Fibroblast of lung (primary cell): ENCODE measurements around the gene LHFPL6. TPM values are rescaled to one million over a fixed set of nuclear protein-coding genes. Genes with fewer than 3 reads are reported as not detected.

ENCODE experiments used
- DNase-seq, 2 donors: peaks; one replicate each; pipeline versions ENCODE4 v3.0.0 to v3.0.0-alpha.2; 2010; ENCODE audit warnings: low read depth in 2 of 2
- H2AFZ ChIP-seq: 2 replicates; pipeline ENCODE4 v1.5.1; 2012; ENCODE audit warnings: low read length, control low read depth, inconsistent platforms
- H3K27ac ChIP-seq: 2 replicates; pipeline ENCODE4 v1.5.1; 2011; ENCODE audit warnings: low read length, control low read depth; ENCODE audit not compliant: insufficient read depth
- H3K27me3 ChIP-seq: 2 replicates; pipeline ENCODE4 v1.5.1; 2011; ENCODE audit warnings: mild to moderate bottlenecking, low read length; ENCODE audit not compliant: control insufficient read depth, insufficient read depth
- H3K36me3 ChIP-seq: 2 replicates; pipeline ENCODE4 v1.5.1; 2011; ENCODE audit warnings: low read length; ENCODE audit not compliant: control insufficient read depth, insufficient read depth
- H3K4me1 ChIP-seq: 2 replicates; pipeline ENCODE4 v1.5.1; 2011; ENCODE audit warnings: low read length; ENCODE audit not compliant: control insufficient read depth, insufficient read depth; ENCODE audit errors: extremely low read depth
- H3K4me2 ChIP-seq: 2 replicates; pipeline ENCODE4 v1.5.1; 2011; ENCODE audit warnings: low read length, control low read depth; ENCODE audit not compliant: insufficient read depth; ENCODE audit errors: extremely low read depth
- H3K4me3 ChIP-seq, 4 experiments: fragments of 200-600 bp in 1 of 4; sonication (generic) in 1 of 4; replicated peaks in 1 of 4; 2 replicates each; pipeline ENCODE4 v1.5.1; 2011 to 2016; ENCODE audit warnings: low read length in 4 of 4, low read depth in 3 of 4, mild to moderate bottlenecking in 3 of 4, control low read depth in 2 of 4, inconsistent platforms in 1 of 4, mixed read lengths in 1 of 4; ENCODE audit not compliant: insufficient read depth in 1 of 4; ENCODE audit errors: control extremely low read depth in 1 of 4
- H3K79me2 ChIP-seq: 2 replicates; pipeline ENCODE4 v1.5.1; 2012; ENCODE audit warnings: mild to moderate bottlenecking, low read length, inconsistent platforms; ENCODE audit not compliant: control insufficient read depth, insufficient read depth
- H3K9ac ChIP-seq: 2 replicates; pipeline ENCODE4 v1.5.1; 2011; ENCODE audit warnings: mild to moderate bottlenecking, low read length, control low read depth; ENCODE audit not compliant: insufficient read depth
- H3K9me3 ChIP-seq: 2 replicates; pipeline ENCODE4 v1.5.1; 2012; ENCODE audit warnings: low read depth, low read length; ENCODE audit not compliant: control insufficient read depth, insufficient read depth
- H4K20me1 ChIP-seq: 2 replicates; pipeline ENCODE4 v1.5.1; 2011; ENCODE audit warnings: low read length; ENCODE audit not compliant: control insufficient read depth, insufficient read depth; ENCODE audit errors: extremely low read depth
- EZH2 ChIP-seq: IDR thresholded peaks from 2 replicates; pipeline ENCODE4 v1.5.1; 2012; ENCODE audit warnings: low read length, control low read depth, mild to moderate bottlenecking; ENCODE audit errors: missing control alignments
- polyA plus RNA-seq, 2 donors: library from polyadenylated mRNA; depleted of rRNA in 1 of 2; stranded (reverse) in 1 of 2; unstranded in 1 of 2; fragments of >200 nt; gene quantifications; 2 replicates each; pipeline ENCODE4 v1.2.1, GENCODE V29; 2011 to 2012; ENCODE audit warnings: missing spikeins in 1 of 2
- total RNA-seq: library from RNA; depleted of rRNA; stranded (reverse); fragments of >200 nt; gene quantifications from 2 replicates; pipeline ENCODE4 v1.2.1, GENCODE V29; 2014
- TF ChIP-seq, protein P1 (sequence below), 2 donors: IDR thresholded peaks in 1 of 2; conservative IDR thresholded peaks in 1 of 2; 1 replicate in 1 of 2; 2 replicates in 1 of 2; pipeline ENCODE4 v1.5.1; 2011 to 2012; ENCODE audit warnings: low read length in 2 of 2, control low read depth in 1 of 2, inconsistent platforms in 1 of 2, low read depth in 1 of 2, mild to moderate bottlenecking in 1 of 2

Gene LHFPL6
- total and polyA plus RNA-seq, 2 donors (not counting 1 experiment from before 2014, with no cell fraction given) = 42.4 to 86.8 TPM

- no peaks in the 10 kb centered on the region for H3K9me3 ChIP-seq
- H3K79me2 ChIP-seq = no peaks in the 10 kb centered on the region
- TF ChIP-seq, protein P1, sequence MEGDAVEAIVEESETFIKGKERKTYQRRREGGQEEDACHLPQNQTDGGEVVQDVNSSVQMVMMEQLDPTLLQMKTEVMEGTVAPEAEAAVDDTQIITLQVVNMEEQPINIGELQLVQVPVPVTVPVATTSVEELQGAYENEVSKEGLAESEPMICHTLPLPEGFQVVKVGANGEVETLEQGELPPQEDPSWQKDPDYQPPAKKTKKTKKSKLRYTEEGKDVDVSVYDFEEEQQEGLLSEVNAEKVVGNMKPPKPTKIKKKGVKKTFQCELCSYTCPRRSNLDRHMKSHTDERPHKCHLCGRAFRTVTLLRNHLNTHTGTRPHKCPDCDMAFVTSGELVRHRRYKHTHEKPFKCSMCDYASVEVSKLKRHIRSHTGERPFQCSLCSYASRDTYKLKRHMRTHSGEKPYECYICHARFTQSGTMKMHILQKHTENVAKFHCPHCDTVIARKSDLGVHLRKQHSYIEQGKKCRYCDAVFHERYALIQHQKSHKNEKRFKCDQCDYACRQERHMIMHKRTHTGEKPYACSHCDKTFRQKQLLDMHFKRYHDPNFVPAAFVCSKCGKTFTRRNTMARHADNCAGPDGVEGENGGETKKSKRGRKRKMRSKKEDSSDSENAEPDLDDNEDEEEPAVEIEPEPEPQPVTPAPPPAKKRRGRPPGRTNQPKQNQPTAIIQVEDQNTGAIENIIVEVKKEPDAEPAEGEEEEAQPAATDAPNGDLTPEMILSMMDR (conservative IDR thresholded peaks at IDR 0.05 in 1 of 2, IDR thresholded peaks at IDR 0.05 in 1 of 2; ENCODE audit: low read depth in 1 of 2, low read length in 2 of 2) = no peak
- no peak for TF ChIP-seq EZH2
- H3K4me3 ChIP-seq = no peak overlapping the region
- no peaks in the 10 kb centered on the region for H3K4me1 ChIP-seq
- H4K20me1 ChIP-seq = no peaks in the 10 kb centered on the region
- no peaks in the 10 kb centered on the region for H3K27me3 ChIP-seq
- H3K4me2 ChIP-seq = no peak overlapping the region
- no peaks in the 10 kb centered on the region for H3K36me3 ChIP-seq
- DNase-seq = no peak
- no peak overlapping the region for H2AFZ ChIP-seq
- H3K9ac ChIP-seq = no peak overlapping the region
- no peak overlapping the region for H3K27ac ChIP-seq
These were observed 103.4 kb downstream of the LHFPL6 start for GRCh38 chr13:39499604-39500003.

DNA sequence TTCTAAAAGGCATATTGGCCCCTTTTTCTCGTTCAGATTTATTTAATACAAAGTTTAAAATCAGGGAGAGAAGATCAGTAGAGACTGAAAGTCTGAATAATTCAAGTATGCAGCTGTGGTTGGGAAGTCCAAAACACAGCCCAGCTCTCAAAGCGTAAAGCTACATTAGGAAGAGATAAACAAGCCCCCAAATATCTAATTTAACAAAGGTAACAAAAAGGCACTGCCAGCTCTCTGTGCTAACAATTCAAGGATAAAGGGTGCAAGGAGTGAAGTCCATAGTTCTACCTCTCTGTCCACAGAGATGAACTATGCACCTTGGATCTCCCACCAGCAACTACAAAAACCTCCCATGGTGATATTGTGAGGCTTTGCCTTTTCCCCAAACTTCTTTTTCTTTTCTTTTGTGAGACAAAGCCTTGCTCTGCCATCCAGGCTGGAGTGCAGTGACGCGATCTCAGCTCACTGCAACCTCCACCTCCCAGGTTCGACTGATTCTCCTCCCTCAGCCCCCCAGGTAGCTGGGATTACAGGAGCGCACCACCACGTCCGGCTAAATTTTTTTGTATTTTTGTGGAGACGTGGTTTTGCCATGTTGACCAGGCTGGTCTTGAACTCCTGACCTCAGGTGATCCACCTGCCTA lies 104.4 kb downstream of the LHFPL6 start:
- Histone ChIP-seq H3K9me3 (no peaks in the 10 kb centered on the region), H4K20me1 (no peaks in the 10 kb centered on the region), H3K4me3 (no peak overlapping the region), H3K79me2 (no peaks in the 10 kb centered on the region), H2AFZ (no peak overlapping the region), H3K27ac (no peak overlapping the region), H3K27me3 (no peaks in the 10 kb centered on the region), H3K9ac (no peak overlapping the region), H3K36me3 (no peaks in the 10 kb centered on the region), H3K4me2 (no peak overlapping the region), H3K4me1 (no peaks in the 10 kb centered on the region)
- no peak for DNase-seq
- no peak for TF ChIP-seq EZH2
- TF ChIP-seq, protein P1 (conservative IDR thresholded peaks at IDR 0.05 in 1 of 2, IDR thresholded peaks at IDR 0.05 in 1 of 2; ENCODE audit: low read depth in 1 of 2, low read length in 2 of 2) = no peak

GRCh38 chr13:39496506-39496905 lies 106.5 kb downstream of the LHFPL6 start:
- Histone ChIP-seq H3K9me3 (no peaks in the 10 kb centered on the region), H3K4me3 (no peak overlapping the region), H2AFZ (no peak overlapping the region), H4K20me1 (no peaks in the 10 kb centered on the region), H3K79me2 (no peaks in the 10 kb centered on the region), H3K4me2 (no peak overlapping the region), H3K4me1 (no peaks in the 10 kb centered on the region), H3K27ac (no peak overlapping the region), H3K27me3 (no peaks in the 10 kb centered on the region), H3K9ac (no peak overlapping the region), H3K36me3 (no peaks in the 10 kb centered on the region)
- no peak for TF ChIP-seq EZH2
- TF ChIP-seq, protein P1 (conservative IDR thresholded peaks at IDR 0.05 in 1 of 2, IDR thresholded peaks at IDR 0.05 in 1 of 2; ENCODE audit: low read depth in 1 of 2, low read length in 2 of 2) = no peak
- no peak for DNase-seq
